ENCODE data around the gene POLR3E.

DNA sequence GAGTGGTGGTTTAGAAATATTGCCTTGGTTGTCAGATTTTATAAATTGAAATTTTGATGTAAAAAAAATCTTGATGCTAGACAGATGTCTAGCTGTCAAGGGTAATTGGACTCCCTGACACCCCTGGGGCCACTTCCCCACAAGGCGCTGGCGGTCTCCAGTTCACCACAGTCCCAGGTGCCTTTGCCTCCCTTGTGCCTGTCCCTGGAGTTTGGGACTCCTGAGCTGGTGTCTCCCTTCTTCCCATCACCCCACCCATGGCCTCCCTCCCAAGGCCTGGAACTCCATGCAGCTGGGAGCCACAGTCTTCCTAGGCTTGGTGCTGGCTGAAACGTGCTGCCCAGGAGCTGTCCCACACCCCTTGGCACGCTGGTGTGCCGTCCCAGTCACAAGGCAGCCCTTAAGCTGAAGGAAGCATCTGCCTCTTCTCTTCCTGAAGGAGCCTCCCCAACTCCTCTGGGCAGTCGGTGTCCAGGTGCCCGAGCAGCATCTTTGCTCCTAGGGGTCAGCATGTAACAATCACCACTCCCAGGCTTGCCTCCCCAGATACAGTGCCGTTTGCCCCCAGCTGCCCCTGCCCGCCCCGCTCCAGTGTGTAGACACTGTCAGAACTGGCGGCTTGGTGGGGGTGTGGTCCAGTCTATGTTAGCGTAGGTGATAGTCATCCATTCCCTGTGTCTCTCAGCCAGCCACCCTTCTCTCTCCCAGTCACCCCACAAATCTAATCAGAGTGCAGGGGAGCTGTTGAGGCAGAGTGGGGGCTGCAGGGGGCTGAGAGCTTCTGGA lies 26.2 kb downstream of the POLR3E start:
- TF ChIP-seq, protein P1, sequence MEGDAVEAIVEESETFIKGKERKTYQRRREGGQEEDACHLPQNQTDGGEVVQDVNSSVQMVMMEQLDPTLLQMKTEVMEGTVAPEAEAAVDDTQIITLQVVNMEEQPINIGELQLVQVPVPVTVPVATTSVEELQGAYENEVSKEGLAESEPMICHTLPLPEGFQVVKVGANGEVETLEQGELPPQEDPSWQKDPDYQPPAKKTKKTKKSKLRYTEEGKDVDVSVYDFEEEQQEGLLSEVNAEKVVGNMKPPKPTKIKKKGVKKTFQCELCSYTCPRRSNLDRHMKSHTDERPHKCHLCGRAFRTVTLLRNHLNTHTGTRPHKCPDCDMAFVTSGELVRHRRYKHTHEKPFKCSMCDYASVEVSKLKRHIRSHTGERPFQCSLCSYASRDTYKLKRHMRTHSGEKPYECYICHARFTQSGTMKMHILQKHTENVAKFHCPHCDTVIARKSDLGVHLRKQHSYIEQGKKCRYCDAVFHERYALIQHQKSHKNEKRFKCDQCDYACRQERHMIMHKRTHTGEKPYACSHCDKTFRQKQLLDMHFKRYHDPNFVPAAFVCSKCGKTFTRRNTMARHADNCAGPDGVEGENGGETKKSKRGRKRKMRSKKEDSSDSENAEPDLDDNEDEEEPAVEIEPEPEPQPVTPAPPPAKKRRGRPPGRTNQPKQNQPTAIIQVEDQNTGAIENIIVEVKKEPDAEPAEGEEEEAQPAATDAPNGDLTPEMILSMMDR (conservative IDR thresholded peaks at IDR 0.05; ENCODE audit: low read depth, low read length), result no peak
- no peak for TF ChIP-seq EZH2 (IDR thresholded peaks at IDR 0.05; ENCODE audit: borderline replicate concordance, low read depth, low read length, poor library complexity, severe bottlenecking)

All from A673 (cell line).